ENCODE data around the gene TERB1. TPM values are rescaled to one million over a fixed set of nuclear protein-coding genes. Genes with fewer than 3 reads are reported as not detected.
A peak's percentile ranks its signal among the peaks of the same experiment; 100 is the strongest.

TERB1 gene
- total RNA-seq, 2 experiments from 2014 or later: 0.11 to 0.22 TPM

DNA sequence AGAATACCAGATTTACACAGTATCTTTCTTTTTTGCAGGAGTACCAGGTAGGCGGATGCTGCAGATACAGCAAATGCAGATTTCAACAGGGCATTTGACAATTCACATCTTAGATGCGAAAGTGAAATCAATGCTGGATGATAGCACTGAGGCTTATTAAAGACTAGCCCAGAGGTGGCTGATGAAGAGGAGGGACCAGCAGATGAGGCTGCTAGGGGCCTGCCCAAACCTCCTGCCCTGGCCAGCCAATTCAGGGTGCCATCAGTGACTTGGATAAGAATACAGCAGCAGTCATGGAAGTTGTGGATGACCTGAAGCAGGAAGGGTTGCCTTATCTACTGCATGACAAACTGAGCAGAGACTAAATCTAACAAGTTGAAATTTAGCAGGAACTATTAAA is 48.4 kb downstream of the TERB1 start:
- intact Hi-C loops (cut with DNase I, micrococcal nuclease): loop anchor here (5.0 kb wide), 3 partner anchors 146 to 809 kb away; partner anchors contain the start of genes CIAO2B (in 1 of the 2) and CTCF (in 1 of the 2)
- Histone ChIP-seq H3K4me3 (ENCODE audit: low read length) (no peak overlapping the region), H3K27ac (ENCODE audit: low read depth in 1 of 2, low read length in 2 of 2) (no peak overlapping the region), H3K4me1 (ENCODE audit: insufficient read depth, low read length) (peaks cover 27% of the 10 kb centered on the region), H3K36me3 (ENCODE audit: insufficient read depth, low read length) (peaks cover 12% of the 10 kb centered on the region), H3K9me3 (ENCODE audit: control insufficient read depth in 1 of 2, insufficient read depth in 1 of 2, low read length in 2 of 2) (no peaks in the 10 kb centered on the region), H3K27me3 (ENCODE audit: control insufficient read depth in 1 of 2, insufficient read depth in 2 of 2, low read length in 2 of 2) (peaks cover 0 to 3% of the 10 kb centered on the region in 2 experiments)
- DNase-seq: no peak
- H3K27ac Mint-ChIP-seq: no peak overlapping the region
- ChIA-PET POLR2A (interaction anchor here (2.4 kb wide), 1 partner anchor 78 kb away, joined by 13 read pairs; the partner anchor contains the start of gene NAE1), CTCF (interaction anchor here (2.0 kb wide), 1 partner anchor 78 kb away, joined by 9 read pairs; the partner anchor contains the start of gene NAE1)
- no peaks in the 10 kb centered on the region for H3K9me3 Mint-ChIP-seq
- peaks cover 32% of the 10 kb centered on the region for H3K4me1 Mint-ChIP-seq (ENCODE audit: low read depth)
- TF ChIP-seq, protein P1, sequence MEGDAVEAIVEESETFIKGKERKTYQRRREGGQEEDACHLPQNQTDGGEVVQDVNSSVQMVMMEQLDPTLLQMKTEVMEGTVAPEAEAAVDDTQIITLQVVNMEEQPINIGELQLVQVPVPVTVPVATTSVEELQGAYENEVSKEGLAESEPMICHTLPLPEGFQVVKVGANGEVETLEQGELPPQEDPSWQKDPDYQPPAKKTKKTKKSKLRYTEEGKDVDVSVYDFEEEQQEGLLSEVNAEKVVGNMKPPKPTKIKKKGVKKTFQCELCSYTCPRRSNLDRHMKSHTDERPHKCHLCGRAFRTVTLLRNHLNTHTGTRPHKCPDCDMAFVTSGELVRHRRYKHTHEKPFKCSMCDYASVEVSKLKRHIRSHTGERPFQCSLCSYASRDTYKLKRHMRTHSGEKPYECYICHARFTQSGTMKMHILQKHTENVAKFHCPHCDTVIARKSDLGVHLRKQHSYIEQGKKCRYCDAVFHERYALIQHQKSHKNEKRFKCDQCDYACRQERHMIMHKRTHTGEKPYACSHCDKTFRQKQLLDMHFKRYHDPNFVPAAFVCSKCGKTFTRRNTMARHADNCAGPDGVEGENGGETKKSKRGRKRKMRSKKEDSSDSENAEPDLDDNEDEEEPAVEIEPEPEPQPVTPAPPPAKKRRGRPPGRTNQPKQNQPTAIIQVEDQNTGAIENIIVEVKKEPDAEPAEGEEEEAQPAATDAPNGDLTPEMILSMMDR (IDR thresholded peaks at IDR 0.05): no peak
- ATAC-seq (ENCODE audit: poor library complexity): no peak
- peaks cover 19% of the 10 kb centered on the region for H3K27me3 Mint-ChIP-seq
- peaks cover 29% of the 10 kb centered on the region for H3K36me3 Mint-ChIP-seq (ENCODE audit: low read depth)
- peak overlapping the region; percentile 75 for H3K4me3 Mint-ChIP-seq

GRCh38 chr16:66752379-66752778 is 49.0 kb downstream of the TERB1 start:
- Histone ChIP-seq H3K9me3 (ENCODE audit: control insufficient read depth in 1 of 2, insufficient read depth in 1 of 2, low read length in 2 of 2) (no peaks in the 10 kb centered on the region), H3K36me3 (ENCODE audit: insufficient read depth, low read length) (peaks cover 16% of the 10 kb centered on the region), H3K4me3 (ENCODE audit: low read length) (no peak overlapping the region), H3K27ac (ENCODE audit: low read depth in 1 of 2, low read length in 2 of 2) (no peak overlapping the region), H3K27me3 (ENCODE audit: control insufficient read depth in 1 of 2, insufficient read depth in 2 of 2, low read length in 2 of 2) (peaks cover 0 to 3% of the 10 kb centered on the region in 2 experiments), H3K4me1 (ENCODE audit: insufficient read depth, low read length) (peaks cover 27% of the 10 kb centered on the region)
- peaks cover 32% of the 10 kb centered on the region for H3K4me1 Mint-ChIP-seq (ENCODE audit: low read depth)
- CTCF ChIA-PET: interaction anchor here (0.8 to 2.0 kb wide), 7 partner anchors 10 to 200 kb away, joined by 3 to 10 read pairs (median 3); partner anchors contain the start of genes CKLF and NAE1
- H3K4me3 Mint-ChIP-seq: peak overlapping the region; percentile 75
- no peaks in the 10 kb centered on the region for H3K9me3 Mint-ChIP-seq
- H3K27ac Mint-ChIP-seq: peak overlapping the region; percentile 91
- TF ChIP-seq, protein P1 (IDR thresholded peaks at IDR 0.05): no peak
- ATAC-seq (ENCODE audit: poor library complexity) (no peak), DNase-seq (no peak)
- H3K36me3 Mint-ChIP-seq (ENCODE audit: low read depth): peaks cover 29% of the 10 kb centered on the region
- peaks cover 19% of the 10 kb centered on the region for H3K27me3 Mint-ChIP-seq
- POLR2A ChIA-PET: interaction anchor here (0.9 to 2.4 kb wide), 4 partner anchors 78 to 1054 kb away, joined by 3 to 13 read pairs (median 4); partner anchors contain the start of genes NAE1, PDP2, RANBP10 and TSNAXIP1
- intact Hi-C loops (cut with DNase I, micrococcal nuclease): loop anchor here (5.0 kb wide), 3 partner anchors 145 to 810 kb away; partner anchors contain the start of genes CIAO2B (in 1 of the 2) and CTCF (in 1 of the 2)

- ChIA-PET POLR2A (interaction anchor here (0.6 to 2.4 kb wide), 6 partner anchors 55 to 1055 kb away, joined by 3 to 13 read pairs (median 4); partner anchors contain the start of genes CMTM4, NAE1, PDP2 and RANBP10), CTCF (interaction anchor here (0.8 to 2.0 kb wide), 7 partner anchors 10 to 199 kb away, joined by 3 to 10 read pairs (median 3); partner anchors contain the start of genes CKLF and NAE1)
- H3K4me1 ChIP-seq (ENCODE audit: insufficient read depth, low read length): peaks cover 30% of the 10 kb centered on the region
- Mint-ChIP-seq H3K9me3 (no peaks in the 10 kb centered on the region), H3K27me3 (peaks cover 19% of the 10 kb centered on the region), H3K36me3 (ENCODE audit: low read depth) (peaks cover 33% of the 10 kb centered on the region), H3K4me3 (peak overlapping the region; percentile 75), H3K27ac (peak overlapping the region; percentile 91), H3K4me1 (ENCODE audit: low read depth) (peaks cover 32% of the 10 kb centered on the region)
- no peak for ATAC-seq (ENCODE audit: poor library complexity)
- H3K27me3 ChIP-seq (ENCODE audit: control insufficient read depth in 1 of 2, insufficient read depth in 2 of 2, low read length in 2 of 2): peaks cover 0 to 3% of the 10 kb centered on the region in 2 experiments
- H3K4me3 ChIP-seq (ENCODE audit: low read length): peak overlapping the region; percentile 46
- H3K36me3 ChIP-seq (ENCODE audit: insufficient read depth, low read length): peaks cover 17% of the 10 kb centered on the region
- no peak for DNase-seq
- TF ChIP-seq, protein P1 (IDR thresholded peaks at IDR 0.05): no peak
- intact Hi-C loops (cut with DNase I, micrococcal nuclease): loop anchor here (1.0 to 5.0 kb wide), 5 partner anchors 55 to 810 kb away; partner anchors contain the start of genes CIAO2B (in 1 of the 2), CTCF (in 1 of the 2) and NAE1 (in 1 of the 2)
- no peaks in the 10 kb centered on the region for H3K9me3 ChIP-seq (ENCODE audit: control insufficient read depth in 1 of 2, insufficient read depth in 1 of 2, low read length in 2 of 2)
- no peak overlapping the region for H3K27ac ChIP-seq (ENCODE audit: low read depth in 1 of 2, low read length in 2 of 2)
Observed at GRCh38 chr16:66751992-66752322, 49.4 kb downstream of the TERB1 start.
